ENCODE data around the gene ZBTB38. TPM values are rescaled to one million over a fixed set of nuclear protein-coding genes. Genes with fewer than 3 reads are reported as not detected.

The ZBTB38 gene
- total RNA-seq, 2 experiments from 2014 or later, result 8.4 to 12.4 TPM

DNA sequence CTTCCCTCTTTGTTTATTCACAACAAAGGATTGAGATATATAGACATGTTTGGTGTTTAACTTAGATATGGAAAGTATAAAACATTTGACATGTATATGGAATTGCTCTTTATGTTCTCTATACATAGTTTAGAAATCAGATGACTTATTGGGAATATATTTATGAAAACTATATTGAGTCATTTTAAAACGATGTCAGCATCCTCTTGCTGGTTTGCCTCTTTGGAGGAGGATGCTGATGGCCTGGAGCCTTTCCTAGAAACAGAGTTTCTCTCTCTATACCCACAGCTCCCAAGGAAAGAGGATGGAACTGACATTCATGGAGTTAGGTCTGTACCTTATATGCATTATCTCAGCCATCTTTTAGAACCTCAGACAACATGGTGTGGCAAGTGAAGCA is 40.3 kb downstream of the ZBTB38 start:
- no TSS peak for BruUV-seq (replicated peaks)
- H3K4me2 ChIP-seq (ENCODE audit: low read length), result no peak overlapping the region
- intact Hi-C loops (cut with micrococcal nuclease; ENCODE audit: unreplicated experiment), result no loop called here
- H3K27ac ChIP-seq (ENCODE audit: low read depth, low read length, poor library complexity, severe bottlenecking), result no peak overlapping the region
- H2AFZ ChIP-seq (ENCODE audit: low read length), result no peak overlapping the region
- no peaks in the 10 kb centered on the region for H3K36me3 ChIP-seq (ENCODE audit: insufficient read depth, low read length)
- no peaks in the 10 kb centered on the region for H3K9me3 ChIP-seq (ENCODE audit: low read length)
- no peak for DNase-seq (ENCODE audit: low spot score)
- no peak overlapping the region for H3K4me3 ChIP-seq (ENCODE audit: low read depth, low read length, poor library complexity, severe bottlenecking)
- no peak for TF ChIP-seq EZH2phosphoT487 (IDR thresholded peaks at IDR 0.05; ENCODE audit: borderline replicate concordance, low read depth, low read length)
- TF ChIP-seq, protein P1, sequence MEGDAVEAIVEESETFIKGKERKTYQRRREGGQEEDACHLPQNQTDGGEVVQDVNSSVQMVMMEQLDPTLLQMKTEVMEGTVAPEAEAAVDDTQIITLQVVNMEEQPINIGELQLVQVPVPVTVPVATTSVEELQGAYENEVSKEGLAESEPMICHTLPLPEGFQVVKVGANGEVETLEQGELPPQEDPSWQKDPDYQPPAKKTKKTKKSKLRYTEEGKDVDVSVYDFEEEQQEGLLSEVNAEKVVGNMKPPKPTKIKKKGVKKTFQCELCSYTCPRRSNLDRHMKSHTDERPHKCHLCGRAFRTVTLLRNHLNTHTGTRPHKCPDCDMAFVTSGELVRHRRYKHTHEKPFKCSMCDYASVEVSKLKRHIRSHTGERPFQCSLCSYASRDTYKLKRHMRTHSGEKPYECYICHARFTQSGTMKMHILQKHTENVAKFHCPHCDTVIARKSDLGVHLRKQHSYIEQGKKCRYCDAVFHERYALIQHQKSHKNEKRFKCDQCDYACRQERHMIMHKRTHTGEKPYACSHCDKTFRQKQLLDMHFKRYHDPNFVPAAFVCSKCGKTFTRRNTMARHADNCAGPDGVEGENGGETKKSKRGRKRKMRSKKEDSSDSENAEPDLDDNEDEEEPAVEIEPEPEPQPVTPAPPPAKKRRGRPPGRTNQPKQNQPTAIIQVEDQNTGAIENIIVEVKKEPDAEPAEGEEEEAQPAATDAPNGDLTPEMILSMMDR (conservative IDR thresholded peaks at IDR 0.05; ENCODE audit: low read length), result no peak
- no peaks in the 10 kb centered on the region for H3K9me2 ChIP-seq (ENCODE audit: insufficient read depth, low read length)
- no peaks in the 10 kb centered on the region for H3K79me2 ChIP-seq (ENCODE audit: insufficient read depth, low read depth, low read length)
- ChIA-PET POLR2A (interaction anchor here (0.8 to 1.2 kb wide), 2 partner anchors 24 to 116 kb away, joined by 3 read pairs; no protein-coding TSS in a partner anchor), CTCF (ENCODE audit: unreplicated experiment) (no interaction called here)
- no peaks in the 10 kb centered on the region for H4K20me1 ChIP-seq (ENCODE audit: insufficient read depth, low read length)
- peaks cover 17% of the 10 kb centered on the region for H3K4me1 ChIP-seq (ENCODE audit: insufficient read depth, low read length, poor library complexity, severe bottlenecking)

DNA sequence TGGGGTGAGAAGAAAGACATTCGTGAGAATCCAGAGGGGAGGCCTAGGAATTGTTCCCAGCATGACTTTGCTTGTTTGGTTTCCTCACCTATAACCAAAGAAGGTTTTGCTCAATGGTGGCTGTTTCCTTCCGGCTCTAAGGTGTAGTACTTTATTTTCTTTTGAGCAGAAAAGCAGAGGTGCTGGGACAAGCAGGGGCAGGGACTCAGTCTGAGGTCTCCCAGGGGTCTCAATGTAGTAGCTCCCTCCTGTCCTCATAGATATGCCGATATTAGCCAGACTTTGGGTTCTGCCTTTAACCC is 41.6 kb downstream of the ZBTB38 start:
- H3K36me3 ChIP-seq (ENCODE audit: insufficient read depth, low read length), result no peaks in the 10 kb centered on the region
- no peaks in the 10 kb centered on the region for H4K20me1 ChIP-seq (ENCODE audit: insufficient read depth, low read length)
- no peak overlapping the region for H3K27ac ChIP-seq (ENCODE audit: low read depth, low read length, poor library complexity, severe bottlenecking)
- no peak for TF ChIP-seq EZH2phosphoT487 (IDR thresholded peaks at IDR 0.05; ENCODE audit: borderline replicate concordance, low read depth, low read length)
- TF ChIP-seq, protein P1 (conservative IDR thresholded peaks at IDR 0.05; ENCODE audit: low read length), result no peak
- BruUV-seq (replicated peaks), result no TSS peak
- H3K9me3 ChIP-seq (ENCODE audit: low read length), result no peaks in the 10 kb centered on the region
- CTCF ChIA-PET (ENCODE audit: unreplicated experiment), result no interaction called here
- no peaks in the 10 kb centered on the region for H3K79me2 ChIP-seq (ENCODE audit: insufficient read depth, low read depth, low read length)
- no peak for DNase-seq (ENCODE audit: low spot score)
- no peak overlapping the region for H3K4me2 ChIP-seq (ENCODE audit: low read length)
- POLR2A ChIA-PET, result no interaction called here
- no peak overlapping the region for H3K4me3 ChIP-seq (ENCODE audit: low read depth, low read length, poor library complexity, severe bottlenecking)
- intact Hi-C loops (cut with micrococcal nuclease; ENCODE audit: unreplicated experiment), result no loop called here
- H2AFZ ChIP-seq (ENCODE audit: low read length), result no peak overlapping the region
- peaks cover 17% of the 10 kb centered on the region for H3K4me1 ChIP-seq (ENCODE audit: insufficient read depth, low read length, poor library complexity, severe bottlenecking)
- no peaks in the 10 kb centered on the region for H3K9me2 ChIP-seq (ENCODE audit: insufficient read depth, low read length)

DNA sequence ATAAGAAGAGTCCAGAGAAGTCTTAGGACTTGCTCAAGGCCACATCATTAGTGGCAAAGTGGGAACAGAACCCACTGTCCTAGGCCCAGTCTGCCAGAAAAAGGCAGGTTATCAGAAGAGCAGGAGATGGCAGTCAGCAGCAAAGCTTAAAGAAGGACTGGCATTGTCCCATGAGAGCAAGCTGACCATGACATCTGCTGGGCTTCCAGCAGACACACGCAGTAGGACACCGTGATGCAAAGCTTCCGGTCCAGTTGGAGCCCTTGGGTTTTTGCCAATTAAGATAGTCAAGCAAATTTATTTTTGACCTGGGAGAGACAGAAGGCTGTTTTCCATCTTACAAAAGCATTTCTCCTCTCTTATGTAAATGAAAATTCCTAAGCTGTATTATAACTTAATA is 42.1 kb downstream of the ZBTB38 start:
- no peak for TF ChIP-seq EZH2phosphoT487 (IDR thresholded peaks at IDR 0.05; ENCODE audit: borderline replicate concordance, low read depth, low read length)
- TF ChIP-seq, protein P1 (conservative IDR thresholded peaks at IDR 0.05; ENCODE audit: low read length), result no peak
- Histone ChIP-seq H2AFZ (ENCODE audit: low read length) (no peak overlapping the region), H3K4me1 (ENCODE audit: insufficient read depth, low read length, poor library complexity, severe bottlenecking) (peaks cover 17% of the 10 kb centered on the region), H3K79me2 (ENCODE audit: insufficient read depth, low read depth, low read length) (no peaks in the 10 kb centered on the region), H3K4me3 (ENCODE audit: low read depth, low read length, poor library complexity, severe bottlenecking) (no peak overlapping the region), H3K9me3 (ENCODE audit: low read length) (no peaks in the 10 kb centered on the region), H3K27ac (ENCODE audit: low read depth, low read length, poor library complexity, severe bottlenecking) (no peak overlapping the region), H4K20me1 (ENCODE audit: insufficient read depth, low read length) (no peaks in the 10 kb centered on the region), H3K9me2 (ENCODE audit: insufficient read depth, low read length) (no peaks in the 10 kb centered on the region), H3K4me2 (ENCODE audit: low read length) (no peak overlapping the region), H3K36me3 (ENCODE audit: insufficient read depth, low read length) (no peaks in the 10 kb centered on the region)
- ChIA-PET POLR2A (no interaction called here), CTCF (ENCODE audit: unreplicated experiment) (no interaction called here)
- intact Hi-C loops (cut with micrococcal nuclease; ENCODE audit: unreplicated experiment), result no loop called here
- DNase-seq (ENCODE audit: low spot score), result no peak
- no TSS peak for BruUV-seq (replicated peaks)

Data from OCI-LY7 (cell line).